Brain microvascular endothelial cell (primary cell): ENCODE measurements around the gene RELA.
"Not testable (repeated sequence)": the region's sequence is repeated elsewhere in the genome, so short reads cannot be mapped to it uniquely, and the experiment has no call there.

ENCODE experiments used
- DNase-seq: peaks from one replicate; pipeline ENCODE4 v3.0.0-alpha.2; 2020
- H3K27ac ChIP-seq: fragments of 250-450 bp; sonication (Bioruptor Pico); 2 replicates; pipeline ENCODE4 v1.5.1; 2020; ENCODE audit warnings: mild to moderate bottlenecking, moderate library complexity
- H3K27me3 ChIP-seq: fragments of 250-450 bp; sonication (Bioruptor Pico); replicated peaks from 2 replicates; pipeline ENCODE4 v1.5.1; 2020; ENCODE audit warnings: mild to moderate bottlenecking
- H3K36me3 ChIP-seq: fragments of 250-450 bp; sonication (Bioruptor Pico); replicated peaks from 2 replicates; pipeline ENCODE4 v1.5.1; 2020; ENCODE audit warnings: mild to moderate bottlenecking
- H3K4me3 ChIP-seq: 2 replicates; pipeline ENCODE4 v1.5.1; 2011; ENCODE audit warnings: low read depth, mild to moderate bottlenecking, control low read depth, low read length, moderate library complexity
- in situ Hi-C: cut with HindIII; loops from 2 replicates; pipeline ENCODE4 v1.10.0; 2017; ENCODE audit warnings: low sequenced_read_pairs, low pct_ligation_motif_present
- TF ChIP-seq, protein P1 (sequence below): IDR thresholded peaks from 2 replicates; pipeline ENCODE4 v1.5.1; 2011; ENCODE audit warnings: low read depth, mild to moderate bottlenecking, moderate library complexity, low read length, control low read depth, inconsistent platforms; ENCODE audit errors: missing control alignments

The RELA gene

DNA sequence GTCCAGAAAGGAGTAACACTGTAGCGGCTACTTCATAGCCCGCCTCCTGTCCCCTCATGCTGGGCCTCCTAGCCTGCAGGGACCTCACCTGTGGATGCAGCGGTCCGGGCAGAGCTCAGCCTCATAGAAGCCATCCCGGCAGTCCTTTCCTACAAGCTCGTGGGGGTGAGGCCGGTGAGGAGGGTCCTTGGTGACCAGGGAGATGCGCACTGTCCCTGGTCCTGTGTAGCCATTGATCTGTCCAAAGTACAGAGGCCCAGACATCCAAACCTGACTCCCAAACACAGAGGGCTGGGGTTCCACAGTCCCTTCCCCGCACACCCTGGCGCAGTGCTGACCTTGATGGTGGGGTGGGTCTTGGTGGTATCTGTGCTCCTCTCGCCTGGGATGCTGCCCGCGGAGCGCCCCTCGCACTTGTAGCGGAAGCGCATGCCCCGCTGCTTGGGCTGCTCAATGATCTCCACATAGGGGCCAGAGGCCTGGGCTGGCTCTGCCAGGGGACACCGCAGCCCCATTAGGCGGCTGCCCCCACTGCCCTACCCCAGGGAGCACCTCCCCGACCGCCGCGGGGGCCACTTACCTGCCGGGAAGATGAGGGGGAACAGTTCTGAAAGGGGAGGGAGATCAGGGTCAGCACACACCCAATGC, 993 bp downstream of the RELA start:
- Histone ChIP-seq H3K27me3 (no peaks in the 10 kb centered on the region), H3K4me3 (peak overlapping the region; percentile 87), H3K36me3 (peaks cover 45% of the 10 kb centered on the region), H3K27ac (no peak overlapping the region)
- TF ChIP-seq, protein P1, sequence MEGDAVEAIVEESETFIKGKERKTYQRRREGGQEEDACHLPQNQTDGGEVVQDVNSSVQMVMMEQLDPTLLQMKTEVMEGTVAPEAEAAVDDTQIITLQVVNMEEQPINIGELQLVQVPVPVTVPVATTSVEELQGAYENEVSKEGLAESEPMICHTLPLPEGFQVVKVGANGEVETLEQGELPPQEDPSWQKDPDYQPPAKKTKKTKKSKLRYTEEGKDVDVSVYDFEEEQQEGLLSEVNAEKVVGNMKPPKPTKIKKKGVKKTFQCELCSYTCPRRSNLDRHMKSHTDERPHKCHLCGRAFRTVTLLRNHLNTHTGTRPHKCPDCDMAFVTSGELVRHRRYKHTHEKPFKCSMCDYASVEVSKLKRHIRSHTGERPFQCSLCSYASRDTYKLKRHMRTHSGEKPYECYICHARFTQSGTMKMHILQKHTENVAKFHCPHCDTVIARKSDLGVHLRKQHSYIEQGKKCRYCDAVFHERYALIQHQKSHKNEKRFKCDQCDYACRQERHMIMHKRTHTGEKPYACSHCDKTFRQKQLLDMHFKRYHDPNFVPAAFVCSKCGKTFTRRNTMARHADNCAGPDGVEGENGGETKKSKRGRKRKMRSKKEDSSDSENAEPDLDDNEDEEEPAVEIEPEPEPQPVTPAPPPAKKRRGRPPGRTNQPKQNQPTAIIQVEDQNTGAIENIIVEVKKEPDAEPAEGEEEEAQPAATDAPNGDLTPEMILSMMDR, result no peak
- in situ Hi-C loops, result no loop called here
- DNase-seq, result no peak

- H3K27ac ChIP-seq, H3K27me3 ChIP-seq, DNase-seq, in situ Hi-C loops, H3K4me3 ChIP-seq: not testable (repeated sequence)
- H3K36me3 ChIP-seq, result peaks cover 52% of the 10 kb centered on the region
Measured at GRCh38 chr11:65660908-65661307, 1.8 kb downstream of the RELA start.

GRCh38 chr11:65660038-65660437, 2.7 kb downstream of the RELA start:
- DNase-seq, result no peak
- Histone ChIP-seq H3K27me3 (no peaks in the 10 kb centered on the region), H3K27ac (no peak overlapping the region), H3K36me3 (peaks cover 61% of the 10 kb centered on the region), H3K4me3 (no peak overlapping the region)
- TF ChIP-seq, protein P1, result no peak
- in situ Hi-C loops, result no loop called here

DNA sequence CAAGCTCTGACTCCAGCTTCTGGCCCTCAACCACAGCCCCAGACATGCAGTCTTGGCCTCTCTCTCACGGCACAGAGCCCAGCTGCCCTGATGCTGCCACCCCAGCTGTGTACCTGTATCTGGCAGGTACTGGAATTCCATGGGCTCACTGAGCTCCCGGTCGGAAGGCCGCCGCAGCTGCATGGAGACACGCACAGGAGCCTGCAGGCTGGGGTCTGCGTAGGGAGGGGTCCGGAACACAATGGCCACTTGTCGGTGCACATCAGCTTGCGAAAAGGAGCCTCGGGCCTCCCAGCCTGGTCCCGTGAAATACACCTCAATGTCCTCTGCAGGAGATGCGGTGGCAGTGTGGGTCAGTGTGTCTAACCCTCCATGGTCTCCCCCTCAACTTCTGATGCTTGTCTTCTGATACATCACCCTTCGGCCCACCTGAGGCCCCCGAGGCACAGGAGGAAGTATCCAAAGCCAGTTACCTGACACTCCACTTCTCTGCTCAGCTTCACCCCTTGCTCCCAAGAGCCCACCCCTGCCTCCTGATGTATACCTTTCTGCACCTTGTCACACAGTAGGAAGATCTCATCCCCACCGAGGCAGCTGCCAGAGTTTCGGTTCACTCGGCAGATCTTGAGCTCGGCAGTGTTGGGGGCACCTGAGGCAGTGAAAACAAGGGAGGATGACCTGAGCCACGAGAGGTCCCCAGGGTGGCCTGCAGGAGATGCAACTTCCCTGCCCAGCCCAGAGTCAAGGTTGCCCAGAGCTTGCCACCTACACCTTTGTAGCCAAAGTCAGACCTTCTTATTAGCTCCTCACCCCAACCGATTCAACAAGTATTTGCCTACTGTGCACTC, 4.3 kb downstream of the RELA start:
- TF ChIP-seq, protein P1, result no peak
- in situ Hi-C loops, result no loop called here
- Histone ChIP-seq H3K27me3 (no peaks in the 10 kb centered on the region), H3K36me3 (peaks cover 77% of the 10 kb centered on the region), H3K4me3 (no peak overlapping the region), H3K27ac (no peak overlapping the region)
- DNase-seq, result no peak

DNA sequence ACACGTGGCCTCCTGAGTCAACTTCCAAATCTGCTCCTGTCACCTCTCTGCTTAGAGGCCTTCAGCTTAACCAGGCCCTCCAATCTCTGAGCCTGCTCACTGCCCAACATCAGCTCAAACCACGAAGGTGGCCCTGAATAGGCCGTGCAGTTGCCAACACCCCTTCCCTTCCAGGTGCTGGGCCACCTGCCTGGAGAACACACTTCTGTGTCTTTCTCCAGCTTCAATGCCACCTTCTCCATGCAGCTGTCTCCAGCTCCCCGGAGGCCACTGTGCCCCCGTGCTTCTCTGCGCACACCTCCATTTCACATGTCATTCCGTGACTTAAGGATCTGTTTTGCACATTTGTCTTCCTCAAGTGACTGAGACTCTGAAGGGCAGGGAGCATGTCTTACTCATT, 5.3 kb downstream of the RELA start:
- no peak overlapping the region for H3K4me3 ChIP-seq
- no peak for DNase-seq
- TF ChIP-seq, protein P1, result no peak
- H3K27me3 ChIP-seq, result no peaks in the 10 kb centered on the region
- peaks cover 78% of the 10 kb centered on the region for H3K36me3 ChIP-seq
- in situ Hi-C loops, result no loop called here
- no peak overlapping the region for H3K27ac ChIP-seq

DNA sequence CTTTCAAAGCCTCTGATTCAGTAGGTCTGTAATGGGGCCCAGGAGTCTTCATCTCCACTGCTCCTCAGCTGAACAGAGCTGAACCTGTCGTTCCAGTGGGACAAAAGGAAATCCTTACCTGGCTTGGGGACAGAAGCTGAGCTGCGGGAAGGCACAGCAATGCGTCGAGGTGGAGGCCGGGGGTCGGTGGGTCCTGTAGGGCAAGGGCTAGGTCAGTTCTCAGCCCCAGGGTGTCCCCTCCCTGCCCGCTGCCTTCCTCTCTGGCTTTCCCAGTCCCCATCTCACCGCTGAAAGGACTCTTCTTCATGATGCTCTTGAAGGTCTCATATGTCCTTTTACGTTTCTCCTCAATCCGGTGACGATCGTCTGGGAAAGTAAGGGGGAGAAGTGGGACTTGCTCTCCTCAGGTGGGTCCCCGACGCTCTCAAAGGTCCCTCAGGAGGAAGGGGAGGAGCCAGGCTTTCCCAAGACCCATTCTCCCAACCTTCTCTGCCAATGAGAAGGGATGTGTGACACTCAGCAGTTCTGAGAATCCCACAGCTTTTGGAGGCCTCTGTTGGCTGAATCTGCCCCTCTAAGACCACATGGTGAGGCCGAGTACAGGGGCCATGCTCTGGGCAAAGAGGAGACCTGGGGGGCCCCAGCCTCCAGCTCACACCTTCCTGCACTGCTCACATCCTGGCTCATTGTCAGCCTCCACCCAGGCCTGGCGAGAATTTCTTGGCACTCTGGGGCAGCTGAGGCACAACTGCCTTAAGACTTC, 7.0 kb downstream of the RELA start:
- H3K27ac ChIP-seq, result no peak overlapping the region
- in situ Hi-C loops, result no loop called here
- no peaks in the 10 kb centered on the region for H3K27me3 ChIP-seq
- H3K4me3 ChIP-seq, result no peak overlapping the region
- no peak for DNase-seq
- TF ChIP-seq, protein P1, result no peak
- H3K36me3 ChIP-seq, result peaks cover 75% of the 10 kb centered on the region
